Measurements from ENCODE around the gene ASB2. TPM values are rescaled to one million over a fixed set of nuclear protein-coding genes. Genes with fewer than 3 reads are reported as not detected.
A peak's percentile ranks its signal among the peaks of the same experiment; 100 is the strongest.

The ASB2 gene
- total RNA-seq, 3 donors from 2014 or later (not counting 1 experiment from before 2014, with no cell fraction given): 3.7 to 7.2 (median 4.8) TPM

DNA sequence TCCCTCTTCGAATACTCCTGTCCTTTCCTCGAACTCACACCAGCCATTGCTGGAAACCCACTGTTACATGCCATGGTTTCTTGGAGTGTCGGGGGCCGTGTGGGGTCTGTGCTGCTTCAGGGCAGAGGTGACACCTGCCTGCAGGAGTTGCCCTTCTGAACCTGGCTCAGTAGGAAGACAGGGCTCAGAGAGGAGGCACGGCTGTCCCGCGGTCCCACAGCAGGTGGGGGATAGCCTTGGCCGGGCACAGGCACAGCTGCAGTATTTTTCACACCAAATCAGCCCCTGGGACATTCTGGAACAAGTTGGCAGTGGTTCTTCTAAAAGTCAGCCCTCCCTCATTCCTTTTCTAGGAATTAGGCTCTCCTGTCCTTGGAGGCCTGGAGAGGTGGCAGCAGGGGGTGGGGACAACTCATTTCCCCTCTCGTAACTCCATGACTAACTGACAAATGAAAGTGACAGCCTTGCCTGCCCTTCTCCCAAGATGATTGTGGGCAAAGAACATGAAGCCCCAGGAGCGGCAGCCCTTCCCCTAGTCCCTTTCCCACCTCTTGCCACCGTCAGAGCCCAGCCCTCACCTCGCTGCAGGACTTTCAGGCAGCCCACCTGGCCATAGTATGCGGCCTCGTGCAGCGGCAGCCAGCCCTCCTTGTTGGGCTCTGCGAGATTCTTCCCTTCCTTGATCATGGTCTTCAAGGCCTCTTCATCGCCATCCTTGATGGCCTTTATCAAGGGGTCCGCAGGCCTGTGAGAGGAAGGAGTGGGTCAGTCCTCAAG is 22.4 kb downstream of the ASB2 start:
- H3K36me3 Mint-ChIP-seq: no peaks in the 10 kb centered on the region
- no peaks in the 10 kb centered on the region for H3K9me3 Mint-ChIP-seq
- intact Hi-C loops (cut with micrococcal nuclease): loop anchor here (2.0 kb wide), 1 partner anchor 17 kb away; no protein-coding TSS in a partner anchor
- H3K4me3 Mint-ChIP-seq: no peak overlapping the region
- H3K27me3 Mint-ChIP-seq (ENCODE audit: low read depth in 2 of 2): no peaks in the 10 kb centered on the region
- WGBS (ENCODE audit: insufficient coverage): 88% methylated on average over 18 of the region's 18 CpGs
- DNase-seq (no peak), ATAC-seq (no peak)
- no peaks in the 10 kb centered on the region for H3K36me3 ChIP-seq (ENCODE audit: control insufficient read depth, insufficient read depth, low read length)
- no peaks in the 10 kb centered on the region for H3K27me3 ChIP-seq (ENCODE audit: control insufficient read depth, insufficient read depth, low read length)
- peak overlapping the region; percentile 95 to 97 for H3K27ac Mint-ChIP-seq
- H3K4me3 ChIP-seq (ENCODE audit: low read length): no peak overlapping the region
- H3K4me1 ChIP-seq (ENCODE audit: control insufficient read depth, insufficient read depth, low read length): peaks cover 61% of the 10 kb centered on the region
- peaks cover 45 to 59% of the 10 kb centered on the region in 2 donors for H3K4me1 Mint-ChIP-seq
- H3K9me3 ChIP-seq (ENCODE audit: control insufficient read depth, insufficient read depth, low read length): no peaks in the 10 kb centered on the region
- H3K27ac ChIP-seq (ENCODE audit: low read length): no peak overlapping the region
- no peak for TF ChIP-seq CTCF (IDR thresholded peaks at IDR 0.05)

GRCh38 chr14:93953263-93953662 is 23.1 kb downstream of the ASB2 start:
- H3K27ac ChIP-seq (ENCODE audit: low read length): no peak overlapping the region
- no peaks in the 10 kb centered on the region for H3K27me3 ChIP-seq (ENCODE audit: control insufficient read depth, insufficient read depth, low read length)
- no peaks in the 10 kb centered on the region for H3K9me3 Mint-ChIP-seq
- H3K9me3 ChIP-seq (ENCODE audit: control insufficient read depth, insufficient read depth, low read length): no peaks in the 10 kb centered on the region
- H3K27ac Mint-ChIP-seq: no peak overlapping the region
- H3K36me3 Mint-ChIP-seq: no peaks in the 10 kb centered on the region
- TF ChIP-seq CTCF (IDR thresholded peaks at IDR 0.05): no peak
- DNase-seq (peak in 1 of 2 donors; percentile 36), ATAC-seq (no peak)
- intact Hi-C loops (cut with micrococcal nuclease): no loop called here
- H3K4me1 ChIP-seq (ENCODE audit: control insufficient read depth, insufficient read depth, low read length): peaks cover 54% of the 10 kb centered on the region
- H3K4me3 Mint-ChIP-seq: no peak overlapping the region
- 83% methylated on average over 14 of the region's 14 CpGs for WGBS (ENCODE audit: insufficient coverage)
- peaks cover 39 to 52% of the 10 kb centered on the region in 2 donors for H3K4me1 Mint-ChIP-seq
- no peak overlapping the region for H3K4me3 ChIP-seq (ENCODE audit: low read length)
- H3K36me3 ChIP-seq (ENCODE audit: control insufficient read depth, insufficient read depth, low read length): no peaks in the 10 kb centered on the region
- no peaks in the 10 kb centered on the region for H3K27me3 Mint-ChIP-seq (ENCODE audit: low read depth in 2 of 2)

- no peak overlapping the region for H3K27ac Mint-ChIP-seq
- peaks cover 50% of the 10 kb centered on the region for H3K4me1 ChIP-seq (ENCODE audit: control insufficient read depth, insufficient read depth, low read length)
- no peaks in the 10 kb centered on the region for H3K9me3 Mint-ChIP-seq
- no peaks in the 10 kb centered on the region for H3K27me3 Mint-ChIP-seq (ENCODE audit: low read depth in 2 of 2)
- H3K36me3 ChIP-seq (ENCODE audit: control insufficient read depth, insufficient read depth, low read length): no peaks in the 10 kb centered on the region
- H3K4me3 Mint-ChIP-seq: no peak overlapping the region
- no peak overlapping the region for H3K4me3 ChIP-seq (ENCODE audit: low read length)
- no peak for TF ChIP-seq CTCF (IDR thresholded peaks at IDR 0.05)
- intact Hi-C loops (cut with micrococcal nuclease): no loop called here
- peaks cover 37 to 48% of the 10 kb centered on the region in 2 donors for H3K4me1 Mint-ChIP-seq
- WGBS (ENCODE audit: insufficient coverage): 84% methylated on average over 3 of the region's 3 CpGs
- ATAC-seq: no peak
- no peaks in the 10 kb centered on the region for H3K9me3 ChIP-seq (ENCODE audit: control insufficient read depth, insufficient read depth, low read length)
- H3K36me3 Mint-ChIP-seq: no peaks in the 10 kb centered on the region
- H3K27ac ChIP-seq (ENCODE audit: low read length): no peak overlapping the region
- H3K27me3 ChIP-seq (ENCODE audit: control insufficient read depth, insufficient read depth, low read length): no peaks in the 10 kb centered on the region
- no peak for DNase-seq
These were observed 23.5 kb downstream of the ASB2 start for GRCh38 chr14:93952829-93953228.
